Activated T-cell treated with anti-CD3 and anti-CD28 coated beads, Interleukin-2, amount 50 U/mL, for 1 hour (primary cell): ENCODE data around the gene SCG3.

Source experiments
- DNase-seq: peaks from one replicate; pipeline ENCODE4 v3.0.0-alpha.2; 2020

Gene SCG3

DNA sequence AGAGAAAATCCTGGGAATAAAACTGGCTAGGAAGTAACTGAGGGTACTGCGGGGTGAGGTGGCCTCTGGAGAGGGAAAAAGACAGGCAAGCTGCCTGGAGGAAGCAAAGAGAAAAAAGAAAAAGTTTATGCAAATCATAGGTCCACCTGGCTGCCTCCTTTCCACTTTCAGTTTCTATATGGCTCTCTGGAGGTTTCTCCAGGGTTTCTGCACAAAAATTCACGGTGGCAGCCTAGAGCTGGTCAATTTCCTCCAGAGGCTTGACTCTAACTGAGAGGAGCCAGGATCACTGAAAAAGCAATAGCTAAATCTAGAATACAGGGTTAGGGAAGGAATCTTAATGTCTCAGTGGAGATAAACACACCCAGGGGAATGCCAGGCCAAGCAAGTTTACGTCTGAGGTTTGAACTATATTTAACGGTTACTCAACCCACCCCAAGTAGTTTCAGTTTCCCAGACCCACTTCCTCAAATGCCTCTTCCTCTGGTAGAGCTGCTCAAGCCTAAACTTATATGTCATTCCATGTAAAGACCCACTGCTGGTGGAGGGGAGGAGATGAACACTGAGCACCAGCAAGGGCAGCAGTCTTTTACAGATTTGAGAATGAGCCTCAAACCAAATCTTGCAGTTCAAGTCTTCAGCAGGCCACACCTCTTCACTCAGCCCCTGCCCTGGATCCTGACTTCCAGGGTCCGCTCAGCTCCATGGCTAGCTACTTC is 50.4 kb downstream of the SCG3 start:
- peak; percentile 38 for DNase-seq

DNA sequence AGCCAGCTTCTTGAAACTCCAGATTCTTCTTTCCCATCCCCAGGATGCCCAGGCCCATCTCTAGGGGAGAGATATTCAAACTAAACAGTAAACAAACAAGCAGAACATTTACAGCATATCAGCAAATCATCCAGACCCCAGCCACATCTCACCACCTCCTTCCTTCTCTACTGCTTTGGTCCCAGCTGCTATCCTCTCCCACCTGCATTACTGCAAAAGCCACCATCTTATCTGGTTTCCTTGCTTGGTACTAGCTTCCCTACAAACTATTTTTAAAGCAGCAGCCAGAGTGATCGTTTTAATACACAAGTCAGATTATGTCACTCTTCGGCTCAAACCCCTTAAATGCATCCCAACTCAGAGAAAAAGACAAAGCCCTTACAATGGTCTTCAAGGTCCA is 51.3 kb downstream of the SCG3 start:
- no peak for DNase-seq

DNA sequence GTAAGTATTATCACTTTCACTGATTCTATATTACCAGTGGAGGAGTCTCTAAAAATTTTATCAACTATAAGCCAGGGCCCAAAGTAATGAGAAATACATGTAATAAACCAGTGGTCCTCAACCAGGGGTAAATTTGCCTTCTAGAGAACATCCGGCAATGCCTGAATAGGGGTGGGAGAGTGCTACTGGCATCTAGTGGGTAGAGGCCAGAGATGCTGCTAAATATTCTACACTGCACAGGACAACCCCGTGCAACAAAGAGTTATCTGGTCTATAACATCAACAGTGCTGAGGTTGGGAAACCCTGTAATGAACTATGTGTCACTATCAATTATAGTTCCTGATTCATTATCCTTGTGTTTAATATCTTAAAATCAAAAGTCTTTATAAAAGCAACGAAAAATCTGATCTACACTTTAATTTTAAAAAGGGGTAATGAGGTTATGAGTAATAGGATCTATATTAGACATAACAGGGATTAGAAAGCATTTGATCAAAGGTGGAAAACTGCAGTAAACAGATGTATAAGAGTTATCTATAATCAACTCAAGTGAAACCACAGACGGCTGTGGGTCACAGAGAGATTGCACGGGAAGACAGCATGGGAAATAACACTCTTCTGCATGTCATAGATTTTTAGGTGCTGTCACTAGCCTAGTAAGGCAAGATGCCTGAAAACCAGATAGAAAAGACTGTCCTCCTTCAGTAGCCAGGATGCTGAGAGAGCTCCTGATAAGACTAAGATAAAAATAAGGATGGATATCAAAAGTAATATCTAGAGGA is 54.1 kb downstream of the SCG3 start:
- no peak for DNase-seq

DNA sequence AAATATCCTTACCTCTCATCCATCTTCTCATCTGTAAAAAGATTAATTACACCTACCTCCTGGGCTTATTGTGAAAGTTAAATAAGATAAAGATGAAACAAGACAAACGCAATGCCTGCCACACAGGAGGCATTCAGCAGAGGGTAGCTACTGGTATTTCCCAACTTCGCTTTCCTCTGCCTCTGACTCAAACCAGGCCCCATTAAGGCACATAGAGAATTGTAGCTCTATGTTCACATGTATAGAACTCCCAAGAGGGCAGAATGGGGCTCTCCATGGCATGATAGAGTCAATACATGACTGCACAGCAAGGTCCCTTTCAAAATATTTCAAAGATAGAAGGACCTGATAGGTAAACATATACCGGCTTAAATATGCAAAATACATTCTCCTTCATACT is 54.8 kb downstream of the SCG3 start:
- DNase-seq, result no peak

DNA sequence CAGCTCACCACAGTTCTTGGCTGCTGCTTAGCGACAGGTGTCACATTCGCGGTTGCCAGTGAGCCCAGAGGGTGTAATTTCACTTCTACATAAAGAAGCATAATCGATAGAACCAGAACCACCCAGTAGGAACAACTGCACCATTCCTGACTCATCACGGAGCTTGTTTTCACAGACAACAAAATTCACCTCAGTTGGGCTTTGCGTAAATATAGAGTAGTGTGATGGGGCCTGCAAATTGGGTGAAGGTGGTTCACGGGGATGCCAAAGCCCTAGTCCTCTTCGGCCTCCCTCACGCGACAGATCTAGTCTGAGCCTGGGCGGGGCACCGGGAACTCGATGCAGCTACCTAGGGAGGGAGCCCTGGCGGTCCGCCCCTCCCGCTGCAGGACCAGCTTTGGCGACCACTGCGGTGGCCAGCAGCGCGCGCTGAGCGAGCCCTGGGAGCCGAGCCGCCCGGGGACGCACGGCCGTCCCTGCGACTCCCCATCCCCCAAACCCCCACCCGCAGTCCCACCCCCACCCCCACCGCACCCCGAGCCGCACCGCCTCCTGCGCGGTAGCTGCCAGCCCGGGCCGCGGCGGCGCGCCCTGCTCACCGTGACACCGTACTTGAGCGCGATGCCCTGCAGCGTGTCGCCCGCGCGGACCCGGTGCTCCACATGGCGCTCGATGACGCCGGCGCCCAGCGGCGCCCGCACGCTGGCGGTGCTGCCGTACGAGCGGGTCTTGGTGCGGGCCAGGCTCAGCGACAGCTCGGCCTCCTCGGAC is 55.6 kb downstream of the SCG3 start:
- DNase-seq, result peak; percentile 72

DNA sequence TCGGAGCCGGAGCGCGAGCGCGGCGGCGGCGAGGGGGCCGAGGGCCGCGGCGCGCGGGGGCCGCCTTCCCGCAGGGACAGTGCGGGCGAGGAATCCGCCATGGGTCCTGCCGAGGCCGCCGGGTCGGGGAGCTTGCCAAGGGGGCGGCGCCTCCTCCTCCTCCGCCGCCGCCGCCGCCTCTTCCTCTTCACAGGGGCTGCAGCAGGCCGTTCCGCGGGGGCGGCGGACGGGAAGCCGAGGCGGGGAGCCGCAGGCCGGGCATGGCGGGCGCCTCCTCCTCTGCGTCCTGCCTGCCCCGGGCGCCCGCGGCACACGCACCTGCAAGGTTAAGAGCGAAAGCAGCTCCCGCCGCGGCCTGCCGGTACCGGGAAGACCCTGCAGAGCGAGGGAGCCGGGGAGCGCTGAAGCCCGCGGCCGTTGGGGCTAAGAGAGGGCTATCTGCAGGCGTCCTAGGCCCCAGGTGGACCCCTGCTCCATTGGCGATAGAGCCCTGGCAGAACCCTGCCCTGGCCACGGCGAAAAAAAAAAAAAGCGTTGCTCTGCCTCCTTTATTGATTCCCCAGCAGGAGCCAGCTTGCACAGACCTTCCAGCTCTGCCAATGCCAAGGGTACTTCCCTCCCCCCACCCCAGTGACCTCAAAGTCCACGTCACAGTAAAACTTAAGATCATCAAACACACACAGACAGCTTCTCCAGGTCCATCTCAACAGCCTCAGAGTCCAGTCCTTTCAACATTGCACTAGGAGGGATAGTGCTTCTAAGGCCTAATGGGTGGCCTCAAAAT is 56.4 kb downstream of the SCG3 start, which contains the start of gene LYSMD2:
LYSMD2 (minus strand) TSS at position 134 of the 784 bp plus-strand sequence; CDS start at position 101, 33 bp downstream.
- DNase-seq, result peak; percentile 77

DNA sequence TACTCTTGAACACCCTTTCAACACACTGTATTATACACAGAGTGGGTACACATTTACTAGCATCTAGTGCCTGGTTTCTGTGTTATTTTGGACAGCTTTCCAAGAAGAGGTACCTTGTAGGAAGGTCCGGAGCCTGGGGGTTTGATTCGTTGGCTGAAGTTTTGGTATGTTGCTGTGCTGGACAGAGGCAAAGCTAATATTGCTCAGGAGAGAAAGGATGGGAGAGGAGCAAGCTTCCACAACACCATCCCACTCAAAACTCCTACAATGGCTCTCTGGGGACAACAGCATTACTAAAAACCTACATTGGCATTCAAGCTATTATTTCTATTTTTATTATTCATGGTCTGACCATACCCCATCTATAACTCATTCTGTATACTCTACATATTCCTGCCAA is 57.2 kb downstream of the SCG3 start:
- no peak for DNase-seq

DNA sequence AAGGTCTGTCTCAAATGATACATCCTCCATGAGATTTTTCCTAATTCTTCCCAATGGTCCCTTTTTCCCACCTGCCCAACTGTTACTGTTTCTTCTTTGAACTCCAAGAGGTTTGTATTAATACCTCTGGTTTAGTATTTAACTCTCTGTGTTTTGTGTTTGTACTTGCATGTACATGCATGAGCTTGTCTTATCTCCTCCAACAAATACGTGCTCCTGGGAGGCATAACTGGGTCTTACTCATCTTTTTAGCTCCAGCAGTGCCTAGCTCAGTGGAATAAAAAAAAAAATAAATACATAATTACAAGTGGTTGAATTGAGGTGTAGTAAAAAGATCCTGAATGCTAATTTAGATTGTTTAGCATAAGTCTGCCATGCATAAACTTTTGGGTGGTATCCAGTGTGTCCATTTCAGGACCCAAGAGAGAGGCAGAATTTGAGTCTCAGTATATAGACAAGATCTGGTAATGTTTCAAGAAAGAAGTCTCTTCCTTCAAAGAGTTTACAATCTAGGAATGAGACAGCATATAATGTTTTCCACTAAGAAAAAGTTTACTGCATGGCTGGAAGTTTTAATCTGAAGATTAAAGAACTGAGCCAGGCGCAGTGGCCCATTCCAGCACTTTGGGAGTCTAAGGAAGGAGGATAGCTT is 57.9 kb downstream of the SCG3 start:
- DNase-seq, result no peak

DNA sequence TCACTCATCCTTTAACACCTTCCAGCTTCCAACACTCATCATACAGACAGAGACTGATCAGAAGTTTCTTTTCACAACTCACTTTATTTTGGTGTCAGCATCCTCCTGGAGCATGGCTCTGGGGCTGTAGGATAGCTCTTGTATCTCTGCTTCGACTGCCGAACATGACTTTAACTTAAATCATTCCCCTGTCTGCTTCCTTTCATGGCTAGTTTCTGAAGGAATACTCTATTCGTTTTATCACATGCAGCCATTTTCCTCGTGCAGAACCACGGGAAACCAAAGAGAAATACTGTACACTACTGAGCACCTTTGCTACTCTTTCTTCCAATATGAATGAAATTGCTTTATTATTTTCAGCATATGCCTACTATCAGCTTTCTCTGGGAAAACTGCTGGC is 68.0 kb downstream of the SCG3 start:
- no peak for DNase-seq

DNA sequence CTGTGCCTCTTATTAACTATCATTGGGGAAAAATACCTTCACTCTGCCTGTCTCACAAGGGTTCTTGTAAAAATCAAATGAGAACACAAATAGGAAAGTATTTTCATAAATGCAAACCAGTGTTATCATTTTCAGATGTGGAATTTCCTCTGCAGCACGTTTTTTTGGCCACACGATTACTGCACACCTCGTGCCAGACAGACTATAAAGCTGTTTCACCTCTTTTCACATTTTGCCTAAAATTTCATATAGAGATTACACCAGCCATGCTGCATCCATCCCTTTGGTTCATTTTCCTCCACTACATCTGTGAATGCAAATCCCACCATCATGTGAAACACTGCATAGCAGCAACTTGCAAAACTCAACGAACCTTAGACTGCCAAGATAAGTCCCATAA is 68.9 kb downstream of the SCG3 start:
- no peak for DNase-seq

DNA sequence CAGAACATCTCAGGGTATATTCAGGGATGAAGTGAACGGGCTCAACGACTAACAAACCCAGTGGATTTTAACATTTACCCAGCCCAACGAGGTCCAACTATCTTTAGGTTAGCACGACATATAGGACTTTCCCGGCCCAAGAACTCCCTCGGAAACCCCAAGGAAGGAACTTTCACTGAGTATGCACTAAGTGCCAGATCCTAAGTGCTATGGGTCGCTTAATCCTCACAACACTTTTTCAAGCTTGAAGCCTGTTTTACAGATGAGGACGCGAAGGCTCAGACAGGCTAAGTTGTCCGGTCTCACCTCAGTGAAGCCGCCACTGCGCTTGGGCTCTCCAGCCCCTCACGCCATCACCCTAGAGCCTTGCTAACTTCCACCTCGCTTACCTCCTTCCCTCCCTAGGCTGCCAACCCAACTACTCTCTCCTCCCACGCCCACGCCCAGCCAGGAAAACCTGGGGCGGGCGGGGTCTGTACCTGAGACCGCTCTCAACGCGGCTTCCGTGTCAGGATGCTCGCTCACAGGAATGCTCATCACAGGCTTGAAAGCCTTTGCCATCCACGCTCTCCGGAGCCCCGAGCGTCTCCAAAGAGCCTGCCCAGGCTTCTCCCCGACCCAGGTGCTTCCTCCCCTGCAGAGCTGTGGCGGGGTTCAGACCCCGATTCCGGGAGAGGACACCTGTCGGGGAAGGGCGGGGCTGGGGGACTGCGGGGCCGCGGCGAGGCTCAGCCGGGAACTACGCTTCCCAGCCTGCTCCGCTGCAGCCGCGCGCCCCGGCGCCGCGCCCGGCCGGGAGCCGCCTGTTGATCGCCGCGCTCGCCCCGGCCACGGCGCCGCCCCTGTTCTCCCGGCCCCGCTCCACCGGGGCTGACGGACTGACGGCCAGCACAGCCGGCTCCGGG is 69.7 kb downstream of the SCG3 start, which contains the start of gene TMOD2:
TMOD2 (plus strand) TSS at position 806 of the 905 bp plus-strand sequence. CDS start 14,845 bp downstream, outside the sequence.
- peak; percentile 68 for DNase-seq

DNA sequence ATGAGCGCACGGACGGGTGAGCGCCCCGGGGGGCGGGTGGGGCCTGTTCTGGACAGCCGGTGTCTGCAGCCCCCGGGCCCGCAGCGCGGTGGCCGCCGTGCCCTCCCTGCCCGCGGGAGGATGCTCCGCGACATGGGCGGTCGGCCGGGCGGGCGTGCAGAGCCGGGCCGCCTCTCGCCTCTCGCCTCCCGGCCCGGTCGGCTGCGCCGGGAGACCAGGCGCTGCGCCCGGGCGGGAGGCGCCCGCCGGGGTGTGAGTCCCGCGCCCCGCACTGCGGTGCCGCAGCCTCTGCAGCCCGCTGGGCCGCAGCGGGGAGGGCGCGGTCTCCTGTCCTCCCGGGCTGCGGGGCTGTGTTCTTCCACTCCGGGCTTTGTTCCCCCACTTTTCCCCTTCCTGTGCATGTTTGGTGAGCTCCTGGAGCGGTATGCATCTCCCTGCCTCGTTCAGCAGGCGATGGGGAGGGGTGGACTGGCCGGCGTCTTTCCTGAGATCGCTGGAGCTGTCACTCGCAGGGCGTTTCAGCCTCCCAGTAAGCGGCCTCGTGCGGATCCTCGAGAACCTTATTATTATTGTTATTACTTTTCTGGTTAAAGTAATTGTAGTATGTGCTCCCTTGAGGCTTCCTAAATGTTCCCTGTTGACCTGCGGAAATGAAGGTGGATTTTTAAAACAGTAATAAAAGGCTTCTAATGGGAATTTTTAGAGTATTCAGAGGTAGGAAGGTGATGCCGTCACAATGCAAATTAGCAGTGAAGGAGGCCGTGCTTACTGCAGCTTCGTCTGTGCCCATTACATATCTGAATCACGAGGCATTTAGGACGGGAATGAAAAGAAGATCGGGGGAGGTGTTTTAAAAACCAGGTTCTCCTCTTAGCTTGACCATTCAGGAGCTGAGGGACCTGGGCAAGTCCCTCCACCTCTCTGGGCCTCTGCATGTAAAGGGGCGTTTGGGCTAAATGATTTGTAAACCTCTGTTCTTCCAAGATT is 70.7 kb downstream of the SCG3 start:
- no peak for DNase-seq

DNA sequence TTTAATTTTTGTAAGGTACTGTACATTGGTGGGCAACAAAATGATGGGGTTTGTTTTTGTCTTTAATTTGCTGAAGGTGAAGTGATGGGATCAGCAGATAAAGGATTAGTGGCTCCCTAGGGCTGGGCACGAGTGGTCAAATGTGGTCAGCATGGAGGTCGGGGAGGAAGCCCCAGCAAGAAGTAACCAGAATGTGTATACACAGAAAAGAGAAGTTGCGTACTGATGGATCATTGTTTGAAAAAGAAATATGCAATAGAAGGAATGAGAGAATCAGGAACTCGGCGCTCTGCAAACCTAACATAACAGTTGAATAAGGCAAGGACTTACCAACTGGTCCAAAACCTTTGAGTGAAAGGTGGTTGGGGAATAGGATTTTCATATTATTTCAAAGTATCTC is 71.6 kb downstream of the SCG3 start:
- DNase-seq, result no peak

DNA sequence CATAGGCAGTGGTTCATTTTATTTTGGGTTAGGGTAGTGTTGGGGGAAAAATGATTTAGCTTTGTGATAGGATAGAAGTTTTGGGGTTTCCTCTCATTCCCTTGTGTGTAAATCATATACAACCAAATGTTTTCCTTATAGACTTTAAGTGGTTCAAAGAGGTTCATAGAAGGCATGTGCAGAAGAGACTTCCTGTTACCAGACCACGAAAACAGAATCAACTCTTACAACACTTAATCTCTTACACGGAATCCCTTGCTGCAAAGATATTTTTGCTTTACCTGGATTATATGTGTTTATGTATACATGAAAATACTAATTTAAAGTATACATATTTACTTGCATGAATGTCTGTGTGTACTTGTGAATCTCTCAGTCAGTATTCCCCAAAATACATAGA is 73.0 kb downstream of the SCG3 start:
- DNase-seq, result no peak

DNA sequence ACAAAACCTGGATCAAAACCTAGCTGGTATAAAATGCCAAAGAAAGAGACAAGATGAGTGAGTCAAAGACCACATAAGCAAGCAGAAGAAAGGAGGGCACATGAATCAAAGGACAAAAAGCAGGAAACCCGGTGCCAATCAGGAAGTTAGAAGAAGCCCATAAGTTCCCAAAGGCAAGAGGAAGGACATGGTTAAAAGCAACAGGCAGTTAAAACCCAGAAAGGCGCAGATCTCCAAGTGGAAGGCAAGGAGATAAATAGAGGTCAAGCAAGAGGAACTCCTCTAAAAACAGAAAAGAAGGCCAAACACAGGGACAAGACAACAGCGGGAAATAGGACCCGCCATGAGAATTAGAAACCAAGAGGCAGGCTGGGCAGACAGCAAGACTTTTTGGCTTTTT is 74.5 kb downstream of the SCG3 start:
- no peak for DNase-seq

DNA sequence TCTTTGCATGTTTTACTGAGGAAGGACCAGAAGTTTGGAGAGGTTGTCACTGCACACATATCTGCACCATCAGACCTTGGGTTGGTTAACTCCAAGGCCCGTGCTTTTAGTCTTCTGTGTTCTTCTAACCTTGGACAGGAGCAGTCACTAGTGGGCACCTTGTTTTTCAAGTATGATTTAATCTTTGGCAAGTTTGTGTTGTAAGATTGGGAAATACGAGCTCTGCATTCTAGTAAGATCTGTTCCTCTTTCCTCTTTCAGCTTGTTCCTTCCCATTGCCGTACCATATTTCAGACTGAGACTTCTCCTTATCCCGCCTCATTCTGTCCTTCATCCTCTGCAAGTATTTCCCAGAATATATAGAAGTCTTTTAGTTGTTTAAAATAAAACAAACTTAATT is 75.2 kb downstream of the SCG3 start:
- DNase-seq, result no peak

DNA sequence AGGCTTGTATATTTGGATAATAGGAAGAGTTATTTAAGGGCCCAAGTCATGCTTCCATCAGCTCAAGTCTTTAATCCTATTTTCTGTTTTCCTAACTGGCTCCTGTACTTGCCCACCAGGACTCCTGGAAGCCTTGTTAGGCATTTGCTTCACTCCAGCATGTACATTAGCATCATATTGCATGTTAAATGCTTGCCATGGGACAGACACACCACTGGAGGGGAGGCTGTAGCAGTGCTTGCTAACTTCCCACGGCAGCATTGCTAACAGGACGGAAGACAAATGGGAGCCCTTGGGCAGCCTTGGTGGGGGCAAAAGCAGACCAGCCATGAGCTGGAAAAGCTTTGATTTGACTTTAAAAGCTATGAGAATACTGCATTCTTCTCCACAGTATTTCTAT is 76.1 kb downstream of the SCG3 start:
- DNase-seq, result no peak

DNA sequence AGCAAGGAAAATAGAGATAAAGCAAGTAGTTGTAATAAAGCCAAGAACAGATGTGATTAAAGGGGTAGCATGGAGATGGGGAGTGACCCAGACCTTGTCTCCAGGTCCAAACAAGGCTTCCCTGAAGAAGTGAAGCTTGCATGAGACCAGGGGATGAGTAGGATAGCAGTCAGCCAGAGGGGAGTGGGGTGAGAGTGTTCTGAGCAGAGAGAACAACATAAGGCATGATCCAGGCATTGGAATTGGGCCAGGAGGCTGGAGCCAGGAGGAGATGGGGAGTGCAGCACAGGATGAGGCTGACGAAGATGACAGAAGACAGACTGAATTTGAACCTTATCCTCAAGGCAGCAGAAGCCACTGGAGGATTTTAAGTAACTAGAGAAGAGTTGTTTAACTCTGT is 77.3 kb downstream of the SCG3 start:
- DNase-seq, result no peak

DNA sequence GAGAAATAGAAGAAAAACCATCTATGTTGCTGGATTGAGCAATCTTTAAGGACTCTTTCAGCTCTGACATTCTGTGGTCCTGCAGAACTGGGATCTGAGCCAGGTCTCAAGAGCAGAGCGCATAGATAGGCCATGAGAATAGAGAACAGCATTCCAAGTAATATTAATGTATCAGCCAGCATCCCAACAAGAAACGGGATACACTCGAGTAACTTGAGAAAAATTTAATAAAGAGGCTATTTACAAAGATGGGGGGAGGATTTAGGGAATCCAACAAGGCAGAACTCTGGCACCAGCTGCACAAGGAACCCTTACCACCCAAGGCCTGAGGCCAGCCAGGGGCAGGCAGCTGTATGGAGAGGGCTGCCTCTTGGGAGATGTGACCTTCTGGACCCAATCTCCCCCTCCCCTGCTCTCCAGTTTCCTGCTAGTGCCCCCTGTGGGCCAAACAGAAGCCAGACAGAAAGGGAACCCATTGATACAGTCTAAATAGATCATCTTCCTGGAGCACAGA is 78.3 kb downstream of the SCG3 start:
- DNase-seq, result no peak

DNA sequence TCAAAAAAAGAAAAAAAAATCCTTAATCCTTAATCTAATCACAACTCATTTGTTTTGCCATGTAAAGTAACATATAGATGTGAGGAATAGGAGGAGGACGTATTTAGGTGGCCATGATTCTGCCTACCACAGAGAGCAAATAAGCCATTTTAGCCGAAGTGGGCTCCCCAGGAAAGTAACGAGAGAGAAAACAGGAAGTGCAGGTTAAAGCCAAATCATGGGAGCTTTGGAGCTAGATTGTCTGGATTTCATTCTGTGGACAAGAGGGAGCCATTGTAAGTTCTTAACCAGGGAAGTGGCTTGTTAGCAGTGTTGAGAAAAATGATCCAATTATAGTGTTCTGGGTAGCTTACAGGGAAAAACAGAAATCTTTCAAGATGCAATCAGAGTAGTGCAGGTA is 79.5 kb downstream of the SCG3 start:
- DNase-seq, result no peak
